GM23338 (cell line): ENCODE data around the gene LANCL1. TPM values are rescaled to one million over a fixed set of nuclear protein-coding genes. Genes with fewer than 3 reads are reported as not detected.
A peak's percentile ranks its signal among the peaks of the same experiment; 100 is the strongest.

Experiments used
- ATAC-seq: fragments of 200-7000 bp; cut with Tn5 transposase; 3 replicates; pipeline ENCODE4 v1.9.1; 2020
- DNase-seq: peaks from one replicate; pipeline ENCODE4 v3.0.0-alpha.2; 2015; ENCODE audit warnings: low spot score
- H2AFZ ChIP-seq: fragments of 200-600 bp; sonication (generic); 2 replicates; pipeline ENCODE4 v1.8.0; 2016; ENCODE audit warnings: antibody characterized with exemption, mild to moderate bottlenecking, moderate library complexity
- H3F3A ChIP-seq: fragments of 200-600 bp; sonication (generic); replicated peaks from 2 replicates; pipeline ENCODE4 v1.8.0; 2017; ENCODE audit warnings: antibody characterized with exemption, mixed run types, low read depth
- H3K27ac ChIP-seq: fragments of 200-600 bp; sonication (generic); 2 replicates; pipeline ENCODE4 v1.6.1; 2016; ENCODE audit warnings: low read depth
- H3K27me3 ChIP-seq: fragments of 200-600 bp; sonication (generic); 2 replicates; pipeline ENCODE4 v1.8.0; 2016; ENCODE audit warnings: mild to moderate bottlenecking, mixed run types, moderate library complexity; ENCODE audit not compliant: insufficient read depth
- H3K36me3 ChIP-seq: fragments of 200-600 bp; sonication (generic); 2 replicates; pipeline ENCODE4 v1.8.0; 2016; ENCODE audit warnings: mild to moderate bottlenecking; ENCODE audit not compliant: insufficient read depth
- H3K4me1 ChIP-seq: fragments of 200-600 bp; sonication (generic); 2 replicates; pipeline ENCODE4 v1.8.0; 2016; ENCODE audit warnings: mild to moderate bottlenecking, moderate library complexity; ENCODE audit not compliant: insufficient read depth
- H3K4me2 ChIP-seq: fragments of 200-600 bp; sonication (generic); 2 replicates; pipeline ENCODE4 v1.7.1; 2017; ENCODE audit warnings: mixed run types
- H3K4me3 ChIP-seq: fragments of 200-600 bp; sonication (generic); 2 replicates; pipeline ENCODE4 v1.6.1; 2016; ENCODE audit warnings: mixed run types
- H3K79me2 ChIP-seq: fragments of 200-600 bp; sonication (generic); replicated peaks from 2 replicates; pipeline ENCODE4 v1.8.0; 2017; ENCODE audit warnings: mild to moderate bottlenecking; ENCODE audit not compliant: insufficient read depth
- H3K9me2 ChIP-seq: fragments of 200-600 bp; sonication (generic); 2 replicates; pipeline ENCODE4 v1.8.0; 2017; ENCODE audit not compliant: insufficient read depth
- H4K20me1 ChIP-seq: fragments of 200-600 bp; sonication (generic); replicated peaks from 2 replicates; pipeline ENCODE4 v1.8.0; 2017; ENCODE audit warnings: mild to moderate bottlenecking; ENCODE audit not compliant: insufficient read depth
- H3K27ac Mint-ChIP-seq: 2 replicates; pipeline ENCODE4 v1.8.0; 2020; ENCODE audit warnings: inconsistent platforms, mild to moderate bottlenecking, moderate library complexity, mixed read lengths
- H3K27me3 Mint-ChIP-seq: 3 replicates; pipeline ENCODE4 v1.8.0; 2022; ENCODE audit warnings: low read depth, mild to moderate bottlenecking, moderate library complexity, mixed read lengths, inconsistent platforms; ENCODE audit not compliant: insufficient read depth, poor library complexity
- H3K36me3 Mint-ChIP-seq: 3 replicates; pipeline ENCODE4 v1.8.0; 2021; ENCODE audit warnings: low read depth, mild to moderate bottlenecking, inconsistent platforms, moderate library complexity, mixed read lengths
- H3K4me1 Mint-ChIP-seq: 3 replicates; pipeline ENCODE4 v1.8.0; 2020; ENCODE audit warnings: mild to moderate bottlenecking, inconsistent platforms, mixed read lengths
- H3K4me3 Mint-ChIP-seq: 3 replicates; pipeline ENCODE4 v1.8.0; 2021; ENCODE audit warnings: moderate library complexity, mild to moderate bottlenecking, inconsistent platforms, mixed read lengths
- H3K9me3 Mint-ChIP-seq: 3 replicates; pipeline ENCODE4 v1.8.0; 2020; ENCODE audit warnings: moderate library complexity, mild to moderate bottlenecking, inconsistent platforms, mixed read lengths
- CREB1 ChIP-seq: fragments of 250-450 bp; sonication (Bioruptor Pico); IDR thresholded peaks from 2 replicates; pipeline ENCODE4 v1.5.0; 2020; ENCODE audit warnings: low read depth, mild to moderate bottlenecking, moderate library complexity
- ETS1 ChIP-seq: IDR thresholded peaks from 2 replicates; pipeline ENCODE4 v1.6.1; 2016; ENCODE audit warnings: antibody characterized with exemption
- EZH2 ChIP-seq: fragments of 200-600 bp; sonication (generic); IDR thresholded peaks from one replicate; pipeline ENCODE4 v1.8.0; 2017; ENCODE audit warnings: antibody characterized with exemption, mild to moderate bottlenecking, low read depth; ENCODE audit not compliant: unreplicated experiment
- EZH2phosphoT487 ChIP-seq: fragments of 200-600 bp; sonication (generic); IDR thresholded peaks from one replicate; pipeline ENCODE4 v1.8.1; 2018; ENCODE audit warnings: antibody characterized with exemption; ENCODE audit not compliant: unreplicated experiment
- JUNB ChIP-seq: IDR thresholded peaks from one replicate; pipeline ENCODE4 v1.6.1; 2016; ENCODE audit warnings: antibody characterized with exemption; ENCODE audit not compliant: unreplicated experiment
- POLR2AphosphoS5 ChIP-seq: IDR thresholded peaks from 2 replicates; pipeline ENCODE4 v1.6.1; 2016; ENCODE audit warnings: antibody characterized with exemption, low read depth
- STAT1 ChIP-seq: IDR thresholded peaks from one replicate; pipeline ENCODE4 v1.6.1; 2016; ENCODE audit warnings: antibody characterized with exemption; ENCODE audit not compliant: unreplicated experiment
- ZNF331 ChIP-seq: fragments of 250-450 bp; sonication (Bioruptor Pico); IDR thresholded peaks from 2 replicates; pipeline ENCODE4 v1.5.0; 2020; ENCODE audit warnings: low read depth, mild to moderate bottlenecking, moderate library complexity
- polyA plus RNA-seq: library from polyadenylated mRNA; unstranded; fragments of >200 nt; fragmentation: Nextera tagmentation; extraction: Ambion mirVana; gene quantifications from 2 replicates; pipeline ENCODE4 v1.2.1, GENCODE V29; 2016
- total RNA-seq: library from RNA; depleted of rRNA; stranded (reverse); fragments of >200 nt; shearing (Covaris generic); gene quantifications from 2 replicates; pipeline ENCODE4 v1.2.3, GENCODE V29; 2014
- TF ChIP-seq, protein P1 (sequence below), 2 experiments: fragments of 200-600 bp in 1 of 2; sonication (generic) in 1 of 2; conservative IDR thresholded peaks; 2 replicates each; pipeline versions ENCODE4 v1.5.1 to v1.6.1; 2016 to 2017; ENCODE audit warnings: antibody characterized with exemption in 2 of 2, low read depth in 2 of 2, mild to moderate bottlenecking in 2 of 2, moderate library complexity in 1 of 2

The LANCL1 gene
- total and polyA plus RNA-seq, 2 experiments from 2014 or later: 13.4 to 36.8 TPM

GRCh38 chr2:210503001-210503623 is 26.6 kb upstream of the LANCL1 start:
- H3K36me3 Mint-ChIP-seq: peaks cover 64% of the 10 kb centered on the region
- ATAC-seq: peak; percentile 85
- no peak overlapping the region for H3K27ac ChIP-seq

DNA sequence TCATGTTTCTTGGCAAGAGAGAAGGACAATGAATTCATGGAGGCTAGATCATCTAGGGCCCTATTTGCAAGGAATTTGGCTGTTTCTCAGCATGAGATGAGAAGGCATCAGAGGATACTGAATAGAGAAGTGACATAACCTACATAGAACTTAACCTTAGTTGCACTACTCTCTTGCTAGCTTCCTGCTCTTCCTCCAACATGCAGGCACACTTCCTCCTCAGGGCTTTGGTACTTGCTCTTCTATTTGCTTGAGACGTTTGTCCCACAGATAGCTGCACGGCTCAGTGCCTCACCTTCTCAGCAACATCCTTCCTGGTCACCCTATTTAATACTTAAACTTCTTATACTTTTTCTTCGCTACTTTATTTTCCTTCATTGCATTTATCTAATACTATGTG is 20.0 kb upstream of the LANCL1 start:
- Mint-ChIP-seq H3K36me3 (peaks cover 27% of the 10 kb centered on the region), H3K27ac (peak overlapping the region; percentile 38; the same call in 1 of the 2 replicates), H3K4me3 (no peak overlapping the region), H3K27me3 (no peaks in the 10 kb centered on the region), H3K4me1 (peaks cover 6% of the 10 kb centered on the region), H3K9me3 (peaks cover 23% of the 10 kb centered on the region)
- Histone ChIP-seq H3F3A (no peaks in the 10 kb centered on the region), H3K9me2 (no peaks in the 10 kb centered on the region), H3K36me3 (no peaks in the 10 kb centered on the region), H3K4me2 (no peak overlapping the region), H2AFZ (no peak overlapping the region), H3K4me1 (no peaks in the 10 kb centered on the region), H3K79me2 (no peaks in the 10 kb centered on the region), H4K20me1 (no peaks in the 10 kb centered on the region), H3K4me3 (no peak overlapping the region), H3K27ac (no peak overlapping the region), H3K27me3 (no peaks in the 10 kb centered on the region)
- DNase-seq (no peak), ATAC-seq (no peak)
- no peak for TF ChIP-seq ZNF331 (CRISPR knock-in tag)

More at GRCh38 chr2:210503001-210503623, 26.6 kb upstream of the LANCL1 start:
- Mint-ChIP-seq H3K4me3 (no peak overlapping the region), H3K4me1 (peaks cover 9% of the 10 kb centered on the region; the same call in 1 of the 3 replicates), H3K27ac (no peak overlapping the region), H3K9me3 (peaks cover 57% of the 10 kb centered on the region), H3K27me3 (no peaks in the 10 kb centered on the region)
- H3K4me3 ChIP-seq: no peak overlapping the region
- H3K36me3 ChIP-seq: no peaks in the 10 kb centered on the region
- no peaks in the 10 kb centered on the region for H3F3A ChIP-seq
- peaks cover 5% of the 10 kb centered on the region for H3K4me1 ChIP-seq
- DNase-seq: peak; percentile 77
- no peaks in the 10 kb centered on the region for H3K27me3 ChIP-seq
- H3K9me2 ChIP-seq: no peaks in the 10 kb centered on the region; the same call in 1 of the 2 replicates
- TF ChIP-seq POLR2AphosphoS5: no peak
- TF ChIP-seq, protein P1, sequence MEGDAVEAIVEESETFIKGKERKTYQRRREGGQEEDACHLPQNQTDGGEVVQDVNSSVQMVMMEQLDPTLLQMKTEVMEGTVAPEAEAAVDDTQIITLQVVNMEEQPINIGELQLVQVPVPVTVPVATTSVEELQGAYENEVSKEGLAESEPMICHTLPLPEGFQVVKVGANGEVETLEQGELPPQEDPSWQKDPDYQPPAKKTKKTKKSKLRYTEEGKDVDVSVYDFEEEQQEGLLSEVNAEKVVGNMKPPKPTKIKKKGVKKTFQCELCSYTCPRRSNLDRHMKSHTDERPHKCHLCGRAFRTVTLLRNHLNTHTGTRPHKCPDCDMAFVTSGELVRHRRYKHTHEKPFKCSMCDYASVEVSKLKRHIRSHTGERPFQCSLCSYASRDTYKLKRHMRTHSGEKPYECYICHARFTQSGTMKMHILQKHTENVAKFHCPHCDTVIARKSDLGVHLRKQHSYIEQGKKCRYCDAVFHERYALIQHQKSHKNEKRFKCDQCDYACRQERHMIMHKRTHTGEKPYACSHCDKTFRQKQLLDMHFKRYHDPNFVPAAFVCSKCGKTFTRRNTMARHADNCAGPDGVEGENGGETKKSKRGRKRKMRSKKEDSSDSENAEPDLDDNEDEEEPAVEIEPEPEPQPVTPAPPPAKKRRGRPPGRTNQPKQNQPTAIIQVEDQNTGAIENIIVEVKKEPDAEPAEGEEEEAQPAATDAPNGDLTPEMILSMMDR (conservative IDR thresholded peaks at IDR 0.05; ENCODE audit: low read depth in 2 of 2): peak; percentile 93 to 94
- no peak for TF ChIP-seq JUNB
- no peaks in the 10 kb centered on the region for H3K79me2 ChIP-seq
- no peaks in the 10 kb centered on the region; the same call in 1 of the 2 replicates for H4K20me1 ChIP-seq
- no peak overlapping the region for H3K4me2 ChIP-seq
- H2AFZ ChIP-seq: no peak overlapping the region

DNA sequence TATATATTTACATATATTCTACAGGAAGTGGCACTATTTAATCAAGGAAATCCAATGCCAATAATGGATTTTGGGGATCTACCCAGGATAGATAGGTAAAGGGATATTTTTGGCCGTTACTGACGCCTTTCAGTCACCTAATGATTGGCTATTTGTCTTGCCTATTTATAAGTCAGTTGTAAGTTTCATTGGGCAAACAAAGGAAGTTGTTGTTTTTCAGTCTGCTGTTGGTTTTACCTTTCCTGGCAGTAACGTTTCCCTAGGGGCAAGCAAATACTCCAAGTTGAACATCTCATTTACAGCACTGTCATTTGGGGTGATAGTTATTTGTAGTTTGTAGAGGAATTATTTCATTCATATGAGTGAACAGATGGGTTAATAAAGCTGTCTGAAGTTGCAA is 17.0 kb upstream of the LANCL1 start:
- Histone ChIP-seq H4K20me1 (no peaks in the 10 kb centered on the region), H3K4me1 (no peaks in the 10 kb centered on the region), H3F3A (no peaks in the 10 kb centered on the region), H3K27ac (no peak overlapping the region), H3K9me2 (no peaks in the 10 kb centered on the region), H3K27me3 (no peaks in the 10 kb centered on the region), H2AFZ (no peak overlapping the region), H3K36me3 (no peaks in the 10 kb centered on the region), H3K4me3 (no peak overlapping the region), H3K4me2 (no peak overlapping the region), H3K79me2 (no peaks in the 10 kb centered on the region)
- Mint-ChIP-seq H3K4me3 (no peak overlapping the region), H3K27me3 (no peaks in the 10 kb centered on the region), H3K27ac (no peak overlapping the region), H3K4me1 (peaks cover 6% of the 10 kb centered on the region), H3K36me3 (0 out of 3 replicates have a peak, but pooled peaks cover under 1% of the 10 kb centered on the region), H3K9me3 (peaks cover 3% of the 10 kb centered on the region; the same call in 2 of the 3 replicates)
- DNase-seq (no peak), ATAC-seq (no peak)
- no peak for TF ChIP-seq ETS1
- TF ChIP-seq POLR2AphosphoS5: no peak
- TF ChIP-seq STAT1: no peak
- no peak for TF ChIP-seq EZH2
- no peak for TF ChIP-seq CREB1
- TF ChIP-seq EZH2phosphoT487: no peak
- TF ChIP-seq, protein P1 (conservative IDR thresholded peaks at IDR 0.05; ENCODE audit: low read depth in 2 of 2): no peak
